ENCODE results near the gene KANTR.
"Not testable (repeated sequence)": the region's sequence is repeated elsewhere in the genome, so short reads cannot be mapped to it uniquely, and the experiment has no call there.

The KANTR gene

DNA sequence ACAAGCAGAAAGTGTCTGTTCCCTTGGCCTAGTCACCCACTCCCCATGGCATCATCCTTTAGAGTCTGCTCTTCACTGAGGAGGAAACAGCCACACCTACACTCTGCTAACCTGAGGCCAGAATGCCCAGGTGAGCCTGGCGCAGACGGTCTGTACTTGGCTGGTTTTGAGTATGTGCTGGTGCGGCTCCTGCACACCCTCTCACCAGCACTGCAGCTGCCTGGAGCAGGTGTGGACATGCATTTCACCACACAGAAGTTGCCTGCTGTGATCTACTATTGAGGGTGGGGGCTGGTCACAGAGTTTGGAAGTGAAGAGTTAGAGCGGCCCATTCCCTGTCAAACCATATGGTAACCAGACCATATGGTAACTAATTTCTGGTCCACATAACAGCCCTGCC lies 39.5 kb downstream of the KANTR start:
- DNase-seq = no peak

DNA sequence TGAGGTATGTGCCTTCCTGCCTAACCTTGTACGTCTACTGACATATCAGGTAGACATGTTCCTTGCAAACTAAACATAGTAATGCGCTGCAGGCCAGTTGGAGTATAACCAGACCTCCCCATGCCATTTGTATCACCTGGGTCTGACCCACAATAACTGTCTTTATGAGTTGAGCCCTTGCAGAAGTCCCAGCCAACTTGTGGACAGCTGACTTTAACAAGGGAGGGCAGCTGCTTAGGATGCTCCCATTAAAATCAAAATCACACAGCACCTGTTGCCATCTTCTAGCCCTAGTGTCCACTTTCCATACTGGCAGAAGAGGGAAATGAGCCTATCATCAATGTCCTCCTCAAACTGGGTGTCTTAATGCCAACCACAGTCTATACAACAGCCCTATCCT lies 41.6 kb downstream of the KANTR start:
- no peak for DNase-seq

DNA sequence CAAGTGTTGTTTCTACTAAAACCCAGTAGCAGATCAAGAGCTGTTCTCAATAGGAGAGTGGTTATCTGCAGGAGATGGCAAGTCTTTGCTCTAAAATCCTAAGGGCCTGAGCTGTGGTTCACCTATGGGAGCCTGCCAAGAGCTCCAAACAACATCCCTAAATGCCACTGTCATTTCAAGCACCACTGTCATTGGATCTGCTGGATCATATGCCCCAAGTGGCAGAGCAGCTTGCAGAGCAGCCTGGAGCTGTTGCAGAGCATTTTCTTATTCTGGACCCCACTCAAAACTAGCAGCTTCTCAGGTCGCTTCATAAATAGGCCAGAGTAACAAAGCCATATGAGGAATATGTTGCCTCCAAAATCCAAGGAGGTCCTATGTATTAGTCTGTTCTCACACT lies 59.6 kb downstream of the KANTR start:
- no peak for DNase-seq

DNA sequence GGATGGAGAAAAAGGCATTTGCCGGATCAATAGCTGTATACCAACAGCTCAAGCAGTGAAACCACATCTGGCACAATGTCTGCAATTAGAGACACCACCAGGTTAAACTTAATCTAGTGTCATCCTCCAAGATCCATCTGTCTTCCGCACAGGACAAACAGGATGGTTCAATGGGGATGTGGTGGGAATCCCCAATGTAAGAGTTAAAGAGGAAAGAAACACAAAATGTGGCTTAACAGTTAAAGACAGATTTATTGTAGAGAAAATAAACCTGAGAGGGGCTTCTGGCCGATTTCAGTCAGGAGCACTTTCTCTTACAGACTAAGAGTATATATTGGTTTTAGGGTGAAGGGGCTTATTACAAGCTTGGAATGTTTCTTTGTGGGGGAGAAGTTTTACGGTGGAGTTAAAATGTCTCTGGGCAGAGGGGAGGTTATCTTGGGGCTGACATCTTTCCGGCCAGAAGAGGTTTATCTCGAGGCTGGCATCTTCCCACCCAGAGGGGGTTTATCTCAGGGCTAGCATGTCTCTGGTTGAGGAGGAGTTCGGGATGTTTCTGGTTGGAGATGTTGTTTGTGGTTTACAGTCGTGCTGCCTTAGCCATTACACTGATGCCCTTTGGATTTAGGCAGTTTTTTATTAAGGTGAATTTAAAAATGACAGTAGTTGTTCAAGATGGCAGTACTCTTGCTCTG lies 61.7 kb downstream of the KANTR start:
- no peak for DNase-seq

DNA sequence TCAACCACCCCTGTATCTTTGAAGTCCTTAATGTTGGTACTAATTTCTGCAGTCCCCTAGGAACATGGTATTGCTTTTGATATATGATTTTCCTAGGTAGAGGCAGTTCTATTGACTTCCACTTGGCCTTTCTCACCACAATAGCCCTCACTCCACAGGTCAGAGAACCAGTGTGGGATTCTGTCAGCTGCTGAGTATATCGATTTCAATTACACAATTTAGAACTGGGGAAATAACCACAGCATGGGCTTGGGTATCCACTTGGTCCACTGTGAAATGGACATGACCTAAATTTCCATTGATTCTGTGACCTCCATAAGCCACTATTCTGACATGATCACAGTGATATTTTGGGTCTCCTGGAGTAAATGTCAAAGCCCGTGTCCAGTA lies 62.3 kb downstream of the KANTR start:
- DNase-seq = no peak

DNA sequence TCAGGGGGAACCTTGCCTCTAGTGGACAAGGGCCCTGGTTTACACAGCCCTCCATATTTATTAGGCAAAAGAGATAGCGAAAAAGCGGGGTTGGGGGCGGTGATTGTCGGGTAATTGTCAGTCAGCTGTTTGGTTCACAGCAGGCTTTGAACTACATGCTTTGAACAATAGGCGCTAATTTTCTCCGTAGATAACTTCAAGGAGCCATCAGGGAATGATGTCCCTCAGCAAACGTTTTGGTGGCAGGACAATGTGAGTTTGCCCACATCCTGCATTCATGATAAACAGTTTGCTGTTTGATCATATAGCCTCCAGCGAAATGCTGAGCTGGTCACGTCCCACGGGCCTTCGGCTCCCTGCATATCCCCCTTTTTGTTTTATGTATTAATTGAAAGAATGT lies 65.2 kb downstream of the KANTR start:
- no peak for DNase-seq

DNA sequence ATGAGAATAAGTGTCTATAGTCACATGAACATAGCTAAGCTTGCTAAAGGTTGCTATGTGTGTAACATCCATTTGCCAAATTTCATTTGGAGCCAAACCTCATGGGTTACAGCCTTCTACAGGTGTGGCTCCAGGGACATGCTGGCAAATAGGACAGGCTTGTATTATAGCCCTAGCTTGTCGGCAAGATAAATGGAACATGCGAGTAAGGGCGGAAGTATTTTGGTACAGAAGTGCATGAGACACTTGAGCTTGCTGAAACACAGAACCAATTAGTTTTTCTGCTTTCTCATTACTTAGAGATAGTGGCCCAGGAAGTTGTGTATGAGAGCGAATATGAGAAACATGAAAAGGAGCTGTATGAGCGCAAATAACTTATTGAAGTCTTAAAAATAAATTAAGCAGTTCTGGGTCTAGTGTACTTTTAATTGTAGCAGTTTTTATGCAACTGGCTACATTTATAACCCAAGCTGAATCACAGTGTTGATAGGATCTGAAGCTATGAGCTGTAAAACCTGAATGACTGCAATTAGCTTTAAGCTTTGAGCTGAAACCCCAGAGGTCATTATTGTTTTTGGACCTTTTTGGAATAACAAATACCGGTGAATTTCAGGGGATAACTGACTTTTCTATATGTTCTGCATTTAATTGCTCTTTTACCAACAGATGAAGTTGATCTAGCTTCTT lies 66.5 kb downstream of the KANTR start:
- DNase-seq = no peak

DNA sequence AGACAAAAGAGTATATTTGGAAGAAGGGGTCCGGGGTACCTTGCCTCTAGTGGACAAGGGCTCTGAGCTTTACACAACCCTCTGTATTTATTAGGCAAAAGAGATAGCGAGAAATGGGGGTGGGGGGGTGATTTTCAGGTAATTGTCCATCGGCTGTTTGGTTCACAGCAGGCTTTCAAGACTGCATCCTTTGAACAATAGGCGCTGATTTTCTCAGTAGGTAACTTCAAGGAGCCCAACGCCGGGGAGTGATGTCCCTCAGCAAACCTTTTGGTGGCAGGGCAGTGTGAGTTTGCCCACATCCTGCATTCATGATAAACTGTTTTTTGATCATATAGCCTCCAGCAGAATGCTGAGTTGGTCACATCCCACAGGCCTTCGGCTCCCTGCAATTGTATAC lies 69.5 kb downstream of the KANTR start:
- no peak for DNase-seq

DNA sequence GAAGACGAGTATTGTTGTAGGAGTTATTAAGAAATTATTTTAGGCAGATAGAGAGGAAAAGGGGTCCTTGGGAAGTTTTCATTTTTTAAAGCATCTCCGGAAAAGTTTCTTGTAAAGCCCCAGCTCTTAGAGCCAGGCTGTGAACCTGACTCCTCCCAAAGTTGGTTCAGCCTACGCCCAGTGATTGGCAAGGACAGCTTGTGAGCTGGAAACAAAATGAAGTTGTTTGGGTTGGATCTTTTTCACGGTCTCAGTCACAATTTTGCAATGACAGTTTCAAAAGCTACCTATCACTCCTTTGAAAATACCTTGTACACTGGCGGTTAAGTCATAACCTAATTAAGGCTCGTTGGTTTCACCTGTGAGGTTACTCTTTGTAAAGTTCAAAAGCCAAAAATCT lies 70.6 kb downstream of the KANTR start:
- not testable (repeated sequence) for DNase-seq

DNA sequence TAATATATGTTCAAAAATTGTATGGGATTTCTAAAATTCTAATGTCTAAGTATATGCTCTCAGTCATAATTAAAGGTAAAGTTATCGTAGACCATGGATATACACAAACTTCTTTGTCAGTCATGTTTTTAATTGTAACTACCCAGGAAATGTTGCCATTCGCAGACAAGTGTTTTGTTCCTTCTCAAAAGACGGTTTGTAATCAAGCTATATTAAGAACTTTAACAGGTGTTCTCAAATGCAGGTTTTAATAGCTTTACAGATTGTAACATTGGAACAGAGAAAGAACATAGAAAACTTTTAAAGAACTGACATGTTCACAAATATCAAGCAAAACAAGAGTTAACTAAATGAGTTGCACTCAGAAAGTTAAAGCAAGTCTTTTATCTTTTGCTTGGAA lies 72.2 kb downstream of the KANTR start:
- no peak for DNase-seq

DNA sequence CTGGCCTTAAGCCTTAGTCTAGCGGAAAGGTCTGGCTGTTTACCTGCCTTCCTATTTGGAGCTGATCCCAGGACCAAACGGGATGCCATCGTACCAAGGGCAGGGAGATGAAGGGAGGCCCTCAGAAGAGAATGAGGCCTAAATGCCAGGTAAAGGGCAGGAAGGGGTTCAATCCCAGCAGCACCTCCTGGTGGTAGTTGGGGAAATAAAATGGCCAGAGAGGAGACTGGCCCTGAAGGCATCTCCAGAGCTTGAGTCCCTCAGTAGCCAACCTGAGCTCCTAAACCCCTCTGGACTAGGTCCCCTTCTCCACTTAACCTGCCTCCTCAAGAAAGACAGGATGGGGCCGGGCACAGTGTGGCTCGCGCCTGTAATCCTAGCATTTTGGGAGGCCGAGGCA lies 77.4 kb downstream of the KANTR start:
- DNase-seq = no peak

Measured in activated T-cell treated with anti-CD3 and anti-CD28 coated beads for 4 hours (primary cell).